ENCODE data around the gene USP9X. TPM values are rescaled to one million over a fixed set of nuclear protein-coding genes. Genes with fewer than 3 reads are reported as not detected.

USP9X gene
- total and polyA plus RNA-seq, 2 experiments from 2014 or later: 62.2 to 329 TPM

- H3K79me2 ChIP-seq (replicated peaks; ENCODE audit: insufficient read depth): no peaks in the 10 kb centered on the region
- no peak overlapping the region for H3K4me2 ChIP-seq
- H3K9me2 ChIP-seq (ENCODE audit: insufficient read depth): no peaks in the 10 kb centered on the region
- Mint-ChIP-seq H3K27ac (no peak overlapping the region), H3K9me3 (no peaks in the 10 kb centered on the region; the same call in 2 of the 3 replicates), H3K36me3 (ENCODE audit: low read depth) (no peaks in the 10 kb centered on the region), H3K4me1 (no peaks in the 10 kb centered on the region), H3K4me3 (no peak overlapping the region), H3K27me3 (ENCODE audit: insufficient read depth, low read depth, poor library complexity) (peaks cover 2% of the 10 kb centered on the region)
- no peaks in the 10 kb centered on the region for H3K36me3 ChIP-seq (ENCODE audit: insufficient read depth)
- H3F3A ChIP-seq (replicated peaks; ENCODE audit: low read depth): no peaks in the 10 kb centered on the region
- no peaks in the 10 kb centered on the region for H3K4me1 ChIP-seq (ENCODE audit: insufficient read depth)
- DNase-seq (ENCODE audit: low spot score) (no peak), ATAC-seq (no peak)
- TF ChIP-seq ETS1 (IDR thresholded peaks at IDR 0.05): no peak
- TF ChIP-seq JUNB (IDR thresholded peaks at IDR 0.05; ENCODE audit: unreplicated experiment): no peak
- no peak for TF ChIP-seq ZNF114 (CRISPR knock-in tag; IDR thresholded peaks at IDR 0.05)
- TF ChIP-seq REST (IDR thresholded peaks at IDR 0.05; ENCODE audit: unreplicated experiment): no peak
- TF ChIP-seq ZNF462 (CRISPR knock-in tag; IDR thresholded peaks at IDR 0.05): no peak
- no peak for TF ChIP-seq POLR2AphosphoS5 (IDR thresholded peaks at IDR 0.05; ENCODE audit: low read depth)
- H3K4me3 ChIP-seq: no peak overlapping the region
- no peaks in the 10 kb centered on the region for H3K27me3 ChIP-seq (ENCODE audit: insufficient read depth)
- no peaks in the 10 kb centered on the region for H4K20me1 ChIP-seq (replicated peaks; ENCODE audit: insufficient read depth)
- H2AFZ ChIP-seq: no peak overlapping the region
- no peak overlapping the region for H3K27ac ChIP-seq (ENCODE audit: low read depth)
Observed at GRCh38 chrX:41257801-41258200, 172.6 kb downstream of the USP9X start.
